Muscle layer of duodenum (tissue), 2 donors: ENCODE data around the gene ST8SIA2.

Experiments used
- H3K27ac ChIP-seq: one replicate; pipeline ENCODE4 v1.7.0; 2013; ENCODE audit warnings: mild to moderate bottlenecking, low read length
- H3K27me3 ChIP-seq: one replicate; pipeline ENCODE4 v1.7.0; 2013; ENCODE audit warnings: low read depth, mild to moderate bottlenecking, control low read depth, low read length
- H3K36me3 ChIP-seq, 2 donors: one replicate each; pipeline ENCODE4 v1.7.0; 2013; ENCODE audit warnings: low read length in 2 of 2, control low read depth in 1 of 2, mild to moderate bottlenecking in 1 of 2; ENCODE audit not compliant: insufficient read depth in 2 of 2, control insufficient read depth in 1 of 2
- H3K4me1 ChIP-seq, 2 donors: one replicate each; pipeline ENCODE4 v1.7.0; 2013; ENCODE audit warnings: low read length in 2 of 2, mild to moderate bottlenecking in 2 of 2, control low read depth in 1 of 2, moderate library complexity in 1 of 2; ENCODE audit not compliant: insufficient read depth in 2 of 2, control insufficient read depth in 1 of 2
- H3K4me3 ChIP-seq, 2 donors: one replicate each; pipeline ENCODE4 v1.7.0; 2013; ENCODE audit warnings: low read length in 2 of 2, low read depth in 1 of 2, mild to moderate bottlenecking in 1 of 2
- H3K9me3 ChIP-seq, 2 donors: one replicate each; pipeline ENCODE4 v1.7.0; 2013; ENCODE audit warnings: low read length in 2 of 2, control low read depth in 1 of 2, mild to moderate bottlenecking in 1 of 2; ENCODE audit not compliant: control insufficient read depth in 1 of 2
- donor health status: healthy.

ST8SIA2 gene

DNA sequence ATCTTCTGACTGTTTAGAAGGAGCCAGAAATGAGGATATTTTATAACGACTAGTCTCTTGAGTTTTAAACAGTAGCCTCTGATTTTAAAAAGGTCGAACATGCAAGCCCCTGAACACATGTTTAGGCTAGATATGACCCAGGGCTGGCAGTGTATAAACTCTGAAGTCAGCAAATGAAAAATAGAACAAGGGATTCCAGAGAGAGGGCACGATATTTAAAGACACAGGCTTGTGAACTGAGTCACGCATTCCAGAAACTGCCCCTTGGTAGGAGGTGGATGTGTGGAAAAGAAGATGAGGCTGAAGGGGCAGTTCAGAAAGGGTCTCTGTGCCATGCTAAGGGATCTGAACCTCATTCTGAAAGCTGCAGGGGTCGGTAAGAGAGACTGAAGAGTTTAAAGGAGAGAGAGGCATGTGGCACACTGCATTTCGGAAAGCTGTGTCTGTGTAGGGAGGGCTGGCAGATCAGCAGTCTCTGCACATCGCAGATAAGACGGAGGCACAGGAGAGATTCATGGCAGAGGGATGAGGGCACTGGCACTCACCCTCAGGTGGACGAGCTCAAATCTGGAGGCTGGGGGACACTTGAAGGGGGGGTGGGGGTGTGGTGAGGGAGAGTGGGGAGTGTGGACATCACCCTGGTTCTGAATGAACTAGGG, 22.1 kb downstream of the ST8SIA2 start:
- Histone ChIP-seq H3K27me3 (no peaks in the 10 kb centered on the region), H3K36me3 (no peaks in the 10 kb centered on the region), H3K27ac (no peak overlapping the region), H3K4me3 (no peak overlapping the region), H3K9me3 (no peaks in the 10 kb centered on the region), H3K4me1 (no peaks in the 10 kb centered on the region)

DNA sequence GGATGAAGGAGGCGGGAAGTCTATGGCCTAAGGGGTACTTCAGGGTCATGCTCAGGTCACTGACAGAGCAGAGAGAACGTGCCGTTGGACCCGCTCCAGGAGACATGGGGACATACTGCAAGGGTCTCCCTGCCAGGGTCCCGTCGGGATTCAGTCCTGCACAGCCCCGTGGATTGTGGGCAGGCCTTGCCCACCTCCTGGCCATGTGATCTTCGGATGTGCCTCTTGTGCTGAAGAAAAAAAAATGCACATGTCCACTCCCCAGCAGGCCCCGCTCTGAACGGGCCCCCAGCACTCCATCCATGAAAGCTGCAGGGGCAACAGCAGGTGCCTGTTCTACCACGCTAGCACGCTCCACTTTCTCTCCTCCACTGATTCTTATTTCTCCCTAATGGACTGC, 22.9 kb downstream of the ST8SIA2 start:
- Histone ChIP-seq H3K4me3 (no peak overlapping the region), H3K4me1 (no peaks in the 10 kb centered on the region), H3K27ac (no peak overlapping the region), H3K9me3 (no peaks in the 10 kb centered on the region), H3K36me3 (no peaks in the 10 kb centered on the region), H3K27me3 (no peaks in the 10 kb centered on the region)

DNA sequence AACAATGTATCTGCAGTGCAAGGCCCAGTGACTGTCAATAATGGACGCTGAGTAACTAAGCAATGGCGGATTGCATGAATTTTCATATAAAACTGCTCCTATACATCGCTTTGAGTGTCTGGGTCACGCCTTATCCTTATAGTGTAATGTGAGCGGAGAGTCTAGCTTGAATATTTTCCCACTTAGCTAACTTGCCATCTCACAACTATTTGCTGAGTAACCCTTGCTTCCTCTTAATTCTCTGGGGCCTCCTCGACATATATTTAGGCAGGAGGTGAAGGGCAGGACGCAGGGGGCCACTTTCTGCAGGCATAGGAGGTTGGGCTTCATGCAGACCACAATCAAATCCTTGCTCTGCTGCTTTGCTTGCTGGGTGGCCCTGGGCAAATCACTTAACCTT, 24.0 kb downstream of the ST8SIA2 start:
- Histone ChIP-seq H3K27me3 (no peaks in the 10 kb centered on the region), H3K4me3 (no peak overlapping the region), H3K9me3 (no peaks in the 10 kb centered on the region), H3K36me3 (no peaks in the 10 kb centered on the region), H3K27ac (no peak overlapping the region), H3K4me1 (no peaks in the 10 kb centered on the region)

DNA sequence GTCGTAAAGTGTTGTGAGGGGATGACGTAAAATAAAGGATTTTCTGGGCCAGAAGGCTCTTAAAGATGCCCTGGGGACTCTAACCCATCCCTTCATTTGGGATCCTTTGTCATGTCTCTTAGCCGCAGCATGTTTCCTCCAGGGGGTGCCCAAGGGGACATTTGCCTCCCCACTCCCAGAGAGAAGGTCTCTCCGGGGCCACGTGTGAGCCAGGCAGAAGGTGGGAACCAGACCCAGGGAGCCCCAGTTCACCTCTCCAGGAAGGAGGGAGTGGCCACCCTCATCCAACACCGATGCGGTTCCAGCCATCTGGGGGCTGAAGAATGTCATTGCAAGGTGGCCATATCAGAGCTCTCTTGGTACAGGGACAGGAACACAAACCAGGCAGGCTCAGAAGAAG, 25.2 kb downstream of the ST8SIA2 start:
- H3K4me1 ChIP-seq: no peaks in the 10 kb centered on the region
- H3K27ac ChIP-seq: no peak overlapping the region
- H3K9me3 ChIP-seq: no peaks in the 10 kb centered on the region
- no peaks in the 10 kb centered on the region for H3K27me3 ChIP-seq
- H3K4me3 ChIP-seq: no peak overlapping the region
- H3K36me3 ChIP-seq: no peaks in the 10 kb centered on the region

DNA sequence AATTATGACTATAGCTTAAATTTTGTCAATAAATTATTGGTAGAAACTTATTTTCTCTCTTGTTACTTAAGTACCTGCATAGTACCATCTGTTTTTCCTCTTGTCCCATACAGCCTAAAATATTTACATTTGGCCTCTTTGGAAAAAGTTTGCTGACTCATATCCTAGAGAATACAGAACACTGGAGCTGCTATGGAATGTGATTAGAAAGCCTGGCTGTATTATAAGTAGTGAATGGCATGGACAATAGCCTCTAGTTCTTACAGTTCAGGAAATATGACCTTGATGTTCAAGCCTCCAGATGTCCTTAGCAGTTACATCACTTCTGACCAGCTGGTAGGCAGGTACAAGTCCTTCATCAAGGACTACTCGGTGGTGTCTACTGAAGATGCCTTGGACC, 28.3 kb downstream of the ST8SIA2 start:
- H3K36me3 ChIP-seq: no peaks in the 10 kb centered on the region
- no peaks in the 10 kb centered on the region for H3K9me3 ChIP-seq
- H3K4me1 ChIP-seq: no peaks in the 10 kb centered on the region
- no peak overlapping the region for H3K4me3 ChIP-seq
- no peaks in the 10 kb centered on the region for H3K27me3 ChIP-seq
- no peak overlapping the region for H3K27ac ChIP-seq

DNA sequence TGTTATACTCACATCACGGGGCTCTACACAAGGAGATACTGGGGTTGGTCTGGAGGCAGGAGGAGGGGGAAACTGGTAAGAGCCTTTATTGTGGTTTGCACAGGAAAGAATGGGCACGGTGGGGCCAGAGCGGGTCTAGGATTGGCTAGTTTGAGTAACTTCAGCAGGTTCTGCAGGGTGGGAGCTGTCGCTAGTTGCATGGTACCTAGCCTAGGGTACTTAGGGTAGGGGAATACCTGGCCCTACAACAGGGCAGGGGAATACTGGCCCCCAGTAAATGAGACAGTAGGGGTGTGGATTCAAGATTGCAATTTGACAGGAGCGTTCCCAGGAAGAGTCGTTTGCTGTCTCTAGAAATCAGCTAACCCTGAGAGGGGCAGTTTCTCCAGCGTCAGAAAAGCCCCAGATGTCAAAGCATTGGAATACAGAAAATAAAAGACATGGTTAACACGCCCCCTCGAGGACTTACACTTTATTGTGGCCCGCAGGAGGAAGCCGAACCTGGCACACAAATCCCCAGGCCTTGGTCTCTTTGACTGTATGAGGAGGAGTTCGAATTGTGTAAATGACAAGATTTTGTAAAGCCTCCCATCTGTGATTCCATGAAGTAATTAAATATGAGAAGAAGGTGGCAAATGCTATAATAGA, 32.0 kb downstream of the ST8SIA2 start:
- H3K9me3 ChIP-seq: no peaks in the 10 kb centered on the region
- no peaks in the 10 kb centered on the region for H3K27me3 ChIP-seq
- H3K4me3 ChIP-seq: no peak overlapping the region
- no peaks in the 10 kb centered on the region for H3K36me3 ChIP-seq
- H3K4me1 ChIP-seq: no peaks in the 10 kb centered on the region
- no peak overlapping the region for H3K27ac ChIP-seq

DNA sequence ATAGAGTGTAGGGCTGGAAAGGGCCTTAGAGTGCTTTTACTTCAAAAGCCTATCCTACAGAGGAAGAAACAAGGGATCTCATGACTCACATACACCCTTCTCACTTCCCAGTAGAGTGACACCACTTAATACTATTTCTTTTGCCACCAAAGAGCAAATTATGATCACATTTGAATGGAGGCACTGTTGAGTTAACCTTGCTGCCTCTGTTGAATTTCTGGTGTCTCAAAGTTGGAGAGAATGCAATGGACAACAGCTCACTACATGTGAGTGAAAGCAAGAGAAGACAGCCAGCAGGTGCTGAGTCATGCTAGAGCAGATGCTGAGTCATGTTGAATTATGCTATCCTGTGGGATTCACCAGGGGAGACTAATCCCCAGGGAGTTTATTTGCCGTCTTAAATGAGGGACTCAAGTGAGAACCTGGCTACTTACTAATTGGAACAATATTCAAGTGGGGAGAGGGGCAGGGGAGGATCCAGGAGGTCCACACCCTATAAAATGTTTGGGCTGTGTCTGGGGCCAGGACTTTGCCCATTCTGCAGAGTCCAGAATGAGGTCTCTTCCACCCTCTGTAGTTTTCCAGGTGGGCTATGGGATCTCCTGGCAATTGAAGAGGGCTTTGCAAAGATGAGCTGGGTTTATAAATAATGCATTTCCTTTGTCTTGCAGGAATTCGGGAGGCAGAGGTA, 35.8 kb downstream of the ST8SIA2 start:
- Histone ChIP-seq H3K27ac (no peak overlapping the region), H3K4me1 (no peaks in the 10 kb centered on the region), H3K9me3 (no peaks in the 10 kb centered on the region), H3K27me3 (no peaks in the 10 kb centered on the region), H3K36me3 (no peaks in the 10 kb centered on the region), H3K4me3 (no peak overlapping the region)

DNA sequence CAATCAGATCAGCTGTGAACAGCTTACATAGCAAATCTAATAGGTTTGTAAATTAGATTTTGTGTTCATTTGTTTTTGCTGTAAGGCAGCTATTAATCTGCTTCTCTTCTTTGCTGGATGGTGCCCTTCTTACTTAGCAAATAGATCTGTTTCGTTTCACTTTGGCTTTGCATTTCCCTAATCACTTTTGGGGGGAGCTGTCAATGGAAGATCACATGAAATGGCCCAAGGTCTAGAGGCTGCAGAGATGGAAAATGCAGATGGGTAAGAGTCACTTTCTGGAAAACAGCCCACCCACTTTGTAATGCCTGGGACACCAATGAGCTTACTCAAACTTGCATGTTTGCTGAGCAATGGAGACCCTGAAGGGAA, 36.4 kb downstream of the ST8SIA2 start:
- Histone ChIP-seq H3K27me3 (no peaks in the 10 kb centered on the region), H3K9me3 (no peaks in the 10 kb centered on the region), H3K4me3 (no peak overlapping the region), H3K36me3 (no peaks in the 10 kb centered on the region), H3K27ac (no peak overlapping the region), H3K4me1 (no peaks in the 10 kb centered on the region)

DNA sequence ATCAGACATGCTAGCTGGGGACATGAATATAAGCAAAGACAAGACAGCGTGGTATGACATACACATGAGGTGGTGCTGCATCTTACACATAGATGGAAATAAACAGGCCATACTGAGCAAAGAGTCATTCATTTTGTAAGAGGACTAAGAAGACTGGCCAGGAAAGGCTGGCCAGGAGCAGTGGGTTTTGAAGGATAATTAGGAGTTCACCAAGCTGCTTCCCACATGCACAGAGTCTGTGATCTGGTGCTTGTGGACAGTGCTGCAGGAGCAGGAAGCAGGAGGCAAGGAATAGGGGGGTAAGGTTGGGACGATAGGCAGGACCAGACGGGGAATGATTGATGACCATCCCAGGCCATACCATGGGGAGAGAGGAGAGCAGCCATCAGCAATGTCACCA, 41.5 kb downstream of the ST8SIA2 start:
- Histone ChIP-seq H3K4me1 (no peaks in the 10 kb centered on the region), H3K27ac (no peak overlapping the region), H3K9me3 (no peaks in the 10 kb centered on the region), H3K36me3 (no peaks in the 10 kb centered on the region), H3K27me3 (no peaks in the 10 kb centered on the region), H3K4me3 (no peak overlapping the region)

DNA sequence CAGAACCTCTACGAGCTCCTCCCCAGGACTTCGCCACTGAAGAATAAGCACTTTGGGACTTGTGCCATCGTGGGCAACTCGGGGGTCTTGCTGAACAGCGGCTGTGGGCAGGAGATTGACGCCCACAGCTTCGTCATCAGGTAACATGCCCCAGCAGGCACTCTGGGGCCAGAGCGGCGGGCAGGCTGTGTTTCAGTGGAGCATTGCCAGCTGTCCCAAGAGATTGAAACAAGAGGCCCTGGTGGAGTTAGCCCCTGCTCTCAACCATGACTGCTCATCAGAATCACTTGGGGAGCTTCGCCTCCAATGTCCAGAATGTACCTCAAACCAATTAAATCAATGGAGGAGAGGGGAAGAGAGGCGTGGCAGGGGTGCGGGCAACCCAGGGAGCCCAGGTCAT, 44.8 kb downstream of the ST8SIA2 start:
- H3K27me3 ChIP-seq: no peaks in the 10 kb centered on the region
- H3K36me3 ChIP-seq: no peaks in the 10 kb centered on the region
- no peaks in the 10 kb centered on the region for H3K4me1 ChIP-seq
- no peak overlapping the region for H3K27ac ChIP-seq
- H3K9me3 ChIP-seq: no peaks in the 10 kb centered on the region
- no peak overlapping the region for H3K4me3 ChIP-seq

DNA sequence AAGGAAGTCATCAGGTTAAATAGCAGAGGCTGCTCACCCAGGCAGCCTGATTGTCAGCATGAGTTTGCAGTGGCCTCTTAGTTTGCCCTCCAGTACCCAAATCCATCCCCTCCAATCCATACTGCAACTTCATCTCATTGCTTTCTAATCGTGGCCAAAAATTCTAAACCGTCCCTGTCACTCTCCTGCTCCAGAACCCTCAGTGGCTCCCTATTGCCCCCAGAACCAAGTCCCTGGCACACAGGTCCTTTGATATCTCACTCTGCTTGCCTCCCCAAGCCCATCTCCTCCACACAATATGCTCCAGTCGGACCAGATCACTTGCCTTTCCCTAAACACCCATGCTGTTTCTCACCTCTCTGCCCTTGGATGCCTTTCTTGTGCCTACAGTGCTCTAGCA, 49.7 kb downstream of the ST8SIA2 start:
- Histone ChIP-seq H3K4me1 (no peaks in the 10 kb centered on the region), H3K4me3 (no peak overlapping the region), H3K27me3 (no peaks in the 10 kb centered on the region), H3K36me3 (no peaks in the 10 kb centered on the region), H3K27ac (no peak overlapping the region), H3K9me3 (no peaks in the 10 kb centered on the region)
